ENCODE data around the gene TPSG1. TPM values are rescaled to one million over a fixed set of nuclear protein-coding genes. Genes with fewer than 3 reads are reported as not detected.

Gene TPSG1
- total and polyA plus RNA-seq, 2 of the 13 experiments (the other 11 are each of a cell fraction or from before 2014, with no cell fraction given): not detected

GRCh38 chr16:1180549-1181403, 44.3 kb downstream of the TPSG1 start:
- H3K27me3 ChIP-seq (ENCODE audit: control insufficient read depth in 1 of 2, insufficient read depth in 2 of 2, low read length in 2 of 2): peaks cover 0 to 49% of the 10 kb centered on the region in 2 experiments
- H3K4me1 ChIP-seq (ENCODE audit: insufficient read depth, low read length): peaks cover 39% of the 10 kb centered on the region
- CTCF ChIA-PET (ENCODE audit: low intra/inter-chr PET ratio, low total read pairs): interaction anchor here (1.4 kb wide), 1 partner anchor 75 kb away, joined by 4 read pairs; no protein-coding TSS in a partner anchor
- H3K27ac ChIP-seq (ENCODE audit: extremely low read length, insufficient read depth, low read length): no peak overlapping the region
- 61% methylated on average over 11 of the region's 38 CpGs for WGBS (ENCODE audit: low lambda C conversion rate)
- H4K20me1 ChIP-seq (ENCODE audit: insufficient read depth, low read length): peaks cover 4% of the 10 kb centered on the region; the same call in 1 of the 2 replicates
- intact Hi-C loops (cut with micrococcal nuclease; ENCODE audit: unreplicated experiment) (no loop called here), in situ Hi-C loops (cut with HindIII; ENCODE audit: extremely low pct_ligation_motif_present, low pct_unique_long_range_greater_than_20kb) (no loop called here)
- no peaks in the 10 kb centered on the region for H3K79me2 ChIP-seq (ENCODE audit: insufficient read depth, low read length)
- POLR2A ChIA-PET: interaction anchor here (0.6 to 0.8 kb wide), 2 partner anchors 68 to 1917 kb away, joined by 3 to 4 read pairs; no protein-coding TSS in a partner anchor
- H3K9me3 ChIP-seq (ENCODE audit: low read length): no peaks in the 10 kb centered on the region
- H3K36me3 ChIP-seq (replicated peaks in 1 of 2; ENCODE audit: control insufficient read depth in 1 of 2, insufficient read depth in 2 of 2, low read length in 2 of 2): no peaks in the 10 kb centered on the region
- FAIRE-seq (no peak), ATAC-seq (no peak), DNase-seq (ENCODE audit: low spot score) (no peak)
- H3K4me2 ChIP-seq (ENCODE audit: low read depth, low read length): no peak overlapping the region
- H2AFZ ChIP-seq (ENCODE audit: low read length): no peak overlapping the region
- no TSS peak for BruUV-seq (replicated peaks)
- TF ChIP-seq ZNF337 (CRISPR knock-in tag; IDR thresholded peaks at IDR 0.05; ENCODE audit: borderline replicate concordance, low read depth) (no peak), KAT7 (CRISPR knock-in tag; IDR thresholded peaks at IDR 0.05; ENCODE audit: borderline replicate concordance) (no peak), MYNN (CRISPR knock-in tag; IDR thresholded peaks at IDR 0.05; ENCODE audit: low read depth) (no peak), SNAI1 (CRISPR knock-in tag; IDR thresholded peaks at IDR 0.05; ENCODE audit: borderline replicate concordance) (no peak), FOXJ3 (CRISPR knock-in tag; IDR thresholded peaks at IDR 0.05; ENCODE audit: borderline replicate concordance) (no peak), ZBTB33 (CRISPR knock-in tag; IDR thresholded peaks at IDR 0.05) (peak; percentile 88), GLMP (CRISPR knock-in tag; IDR thresholded peaks at IDR 0.05; ENCODE audit: borderline replicate concordance) (no peak)
- H3K4me3 ChIP-seq (replicated peaks in 1 of 3; ENCODE audit: insufficient read depth in 1 of 3, low read depth in 2 of 3, low read length in 3 of 3): no peak overlapping the region
- H3K9ac ChIP-seq (ENCODE audit: insufficient read depth, low read depth, low read length): no peak overlapping the region

Data from HepG2 (cell line).